ENCODE data around the gene CASP8. TPM values are rescaled to one million over a fixed set of nuclear protein-coding genes. Genes with fewer than 3 reads are reported as not detected.

CASP8 gene
- total and polyA plus RNA-seq, 2 donors (not counting 1 experiment from before 2014, with no cell fraction given): 76.7 to 120 TPM

- CTCF ChIA-PET: interaction anchor here (0.6 to 7.3 kb wide), 62 partner anchors 10 to 707 kb away, joined by 3 to 347 read pairs (median 5); partner anchors contain the start of genes CASP10, CASP8, CFLAR and CLK1
- POLR2A ChIA-PET: interaction anchor here (0.6 to 2.8 kb wide), 14 partner anchors 10 to 368 kb away, joined by 3 to 25 read pairs (median 5); partner anchors contain the start of genes CASP10, CASP8, CFLAR and CLK1
- no peaks in the 10 kb centered on the region for H3K9me3 Mint-ChIP-seq (ENCODE audit: insufficient read depth)
- H3K4me1 Mint-ChIP-seq: peaks cover 53% of the 10 kb centered on the region
- H3K4me3 Mint-ChIP-seq: peak overlapping the region; percentile 94
- H3K4me2 ChIP-seq (replicated peaks; ENCODE audit: low read depth, low read length, poor library complexity, severe bottlenecking): peak overlapping the region; percentile 84
- peaks cover 41 to 49% of the 10 kb centered on the region in 2 donors for H3K4me1 ChIP-seq (ENCODE audit: control insufficient read depth in 2 of 2, insufficient read depth in 2 of 2, low read length in 2 of 2)
- H3K4me3 ChIP-seq (ENCODE audit: control extremely low read depth in 1 of 5, extremely low read depth in 1 of 5, insufficient read depth in 1 of 5, low read depth in 2 of 5, low read length in 4 of 5): peak overlapping the region in 3 of 5 experiments; percentile 3 to 43 (median 25)
- ATAC-seq (ENCODE audit: low read depth) (peak; percentile 56), DNase-seq (peak; percentile 93)
- H3K27ac ChIP-seq (ENCODE audit: low read length in 2 of 2): peak overlapping the region in 1 of 2 donors; percentile 24
- 0% methylated on average over 3 of the region's 8 CpGs for WGBS (ENCODE audit: insufficient coverage)
- H3K9me3 ChIP-seq (ENCODE audit: control extremely low read depth in 1 of 3, control insufficient read depth in 2 of 3, insufficient read depth in 1 of 3, low read length in 2 of 3): no peaks in the 10 kb centered on the region
- H2AFZ ChIP-seq (ENCODE audit: insufficient read depth, low read depth, low read length, poor library complexity, severe bottlenecking): peak overlapping the region; percentile 79
- H3K9ac ChIP-seq (ENCODE audit: low read length): peak overlapping the region; percentile 45
- intact Hi-C loops (cut with micrococcal nuclease): loop anchor here (1.0 to 10.0 kb wide), 13 partner anchors 23 to 1143 kb away; partner anchors contain the start of genes BMPR2, CASP10, FZD7 and NOP58
- TF ChIP-seq, protein P1, sequence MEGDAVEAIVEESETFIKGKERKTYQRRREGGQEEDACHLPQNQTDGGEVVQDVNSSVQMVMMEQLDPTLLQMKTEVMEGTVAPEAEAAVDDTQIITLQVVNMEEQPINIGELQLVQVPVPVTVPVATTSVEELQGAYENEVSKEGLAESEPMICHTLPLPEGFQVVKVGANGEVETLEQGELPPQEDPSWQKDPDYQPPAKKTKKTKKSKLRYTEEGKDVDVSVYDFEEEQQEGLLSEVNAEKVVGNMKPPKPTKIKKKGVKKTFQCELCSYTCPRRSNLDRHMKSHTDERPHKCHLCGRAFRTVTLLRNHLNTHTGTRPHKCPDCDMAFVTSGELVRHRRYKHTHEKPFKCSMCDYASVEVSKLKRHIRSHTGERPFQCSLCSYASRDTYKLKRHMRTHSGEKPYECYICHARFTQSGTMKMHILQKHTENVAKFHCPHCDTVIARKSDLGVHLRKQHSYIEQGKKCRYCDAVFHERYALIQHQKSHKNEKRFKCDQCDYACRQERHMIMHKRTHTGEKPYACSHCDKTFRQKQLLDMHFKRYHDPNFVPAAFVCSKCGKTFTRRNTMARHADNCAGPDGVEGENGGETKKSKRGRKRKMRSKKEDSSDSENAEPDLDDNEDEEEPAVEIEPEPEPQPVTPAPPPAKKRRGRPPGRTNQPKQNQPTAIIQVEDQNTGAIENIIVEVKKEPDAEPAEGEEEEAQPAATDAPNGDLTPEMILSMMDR (IDR thresholded peaks at IDR 0.05): peak; percentile 97
- TF ChIP-seq EZH2 (IDR thresholded peaks at IDR 0.05; ENCODE audit: borderline replicate concordance, insufficient read depth, low read depth, low read length, poor library complexity, severe bottlenecking): no peak
- peaks cover 34% of the 10 kb centered on the region for H3K79me2 ChIP-seq (ENCODE audit: control insufficient read depth, insufficient read depth, low read length)
- no peaks in the 10 kb centered on the region for H4K20me1 ChIP-seq (ENCODE audit: control insufficient read depth, insufficient read depth, low read length, poor library complexity, severe bottlenecking)
- H3K27me3 ChIP-seq (replicated peaks in 1 of 4; ENCODE audit: control extremely low read depth in 1 of 4, control insufficient read depth in 3 of 4, insufficient read depth in 4 of 4, low read length in 3 of 4): no peaks in the 10 kb centered on the region
- H3K27ac Mint-ChIP-seq: peak overlapping the region; percentile 84
- no peaks in the 10 kb centered on the region for H3K27me3 Mint-ChIP-seq
- no peaks in the 10 kb centered on the region for H3K36me3 ChIP-seq (replicated peaks in 1 of 2; ENCODE audit: control extremely low read depth in 1 of 2, control insufficient read depth in 1 of 2, extremely low read depth in 1 of 2, insufficient read depth in 2 of 2, low read length in 1 of 2)
Observed at GRCh38 chr2:201231781-201232466, 28.4 kb upstream of the CASP8 start.

GRCh38 chr2:201232467-201232815 is 27.9 kb upstream of the CASP8 start:
- H3K27me3 Mint-ChIP-seq: no peaks in the 10 kb centered on the region
- no peaks in the 10 kb centered on the region for H4K20me1 ChIP-seq (ENCODE audit: control insufficient read depth, insufficient read depth, low read length, poor library complexity, severe bottlenecking)
- peak overlapping the region; percentile 84 for H3K4me2 ChIP-seq (replicated peaks; ENCODE audit: low read depth, low read length, poor library complexity, severe bottlenecking)
- peaks cover 42 to 49% of the 10 kb centered on the region in 2 donors for H3K4me1 ChIP-seq (ENCODE audit: control insufficient read depth in 2 of 2, insufficient read depth in 2 of 2, low read length in 2 of 2)
- H3K79me2 ChIP-seq (ENCODE audit: control insufficient read depth, insufficient read depth, low read length): peaks cover 39% of the 10 kb centered on the region
- 50% methylated on average over 2 of the region's 3 CpGs for WGBS (ENCODE audit: insufficient coverage)
- no peak for TF ChIP-seq EZH2 (IDR thresholded peaks at IDR 0.05; ENCODE audit: borderline replicate concordance, insufficient read depth, low read depth, low read length, poor library complexity, severe bottlenecking)
- TF ChIP-seq, protein P1 (IDR thresholded peaks at IDR 0.05): peak; percentile 58
- H3K4me1 Mint-ChIP-seq: peaks cover 53% of the 10 kb centered on the region
- no peaks in the 10 kb centered on the region for H3K9me3 ChIP-seq (ENCODE audit: control extremely low read depth in 1 of 3, control insufficient read depth in 2 of 3, insufficient read depth in 1 of 3, low read length in 2 of 3)
- ChIA-PET POLR2A (interaction anchor here (0.8 to 2.8 kb wide), 13 partner anchors 21 to 368 kb away, joined by 3 to 25 read pairs (median 5); partner anchors contain the start of genes CASP10, CASP8, CFLAR and CLK1), CTCF (interaction anchor here (0.6 to 7.3 kb wide), 64 partner anchors 10 to 707 kb away, joined by 3 to 347 read pairs (median 5); partner anchors contain the start of genes CASP10, CASP8, CFLAR and CLK1)
- peak overlapping the region; percentile 94 for H3K4me3 Mint-ChIP-seq
- H2AFZ ChIP-seq (ENCODE audit: insufficient read depth, low read depth, low read length, poor library complexity, severe bottlenecking): no peak overlapping the region
- ATAC-seq (ENCODE audit: low read depth): no peak
- H3K27ac Mint-ChIP-seq: peak overlapping the region; percentile 84
- DNase-seq: no peak
- peak overlapping the region in 1 of 5 experiments; percentile 73 for H3K4me3 ChIP-seq (ENCODE audit: control extremely low read depth in 1 of 5, extremely low read depth in 1 of 5, insufficient read depth in 1 of 5, low read depth in 2 of 5, low read length in 4 of 5)
- H3K9me3 Mint-ChIP-seq (ENCODE audit: insufficient read depth): no peaks in the 10 kb centered on the region
- H3K9ac ChIP-seq (ENCODE audit: low read length): no peak overlapping the region
- H3K36me3 ChIP-seq (replicated peaks in 1 of 2; ENCODE audit: control extremely low read depth in 1 of 2, control insufficient read depth in 1 of 2, extremely low read depth in 1 of 2, insufficient read depth in 2 of 2, low read length in 1 of 2): no peaks in the 10 kb centered on the region
- intact Hi-C loops (cut with micrococcal nuclease): loop anchor here (1.0 to 10.0 kb wide), 13 partner anchors 23 to 1142 kb away; partner anchors contain the start of genes BMPR2, CASP10, FZD7 and NOP58
- no peak overlapping the region for H3K27ac ChIP-seq (ENCODE audit: low read length in 2 of 2)
- no peaks in the 10 kb centered on the region for H3K27me3 ChIP-seq (replicated peaks in 1 of 4; ENCODE audit: control extremely low read depth in 1 of 4, control insufficient read depth in 3 of 4, insufficient read depth in 4 of 4, low read length in 3 of 4)

Measured in B cell (primary cell).